MM.1S (cell line): ENCODE data around the gene DNAH10.

Source experiments
- DNase-seq: peaks from one replicate; pipeline ENCODE4 v3.0.0-alpha.2; 2015
- H2AFZ ChIP-seq: fragments of 300-600 bp; sonication (generic); 2 replicates; pipeline ENCODE4 v1.6.0; 2016; ENCODE audit warnings: antibody characterized with exemption, low read length
- H3F3A ChIP-seq: fragments of 300-600 bp; sonication (generic); 2 replicates; pipeline ENCODE4 v1.6.1; 2016; ENCODE audit warnings: mild to moderate bottlenecking, antibody characterized with exemption, low read length, moderate library complexity, mixed read lengths; ENCODE audit not compliant: insufficient read depth
- H3K27ac ChIP-seq: fragments of 300-600 bp; sonication (generic); 2 replicates; pipeline ENCODE4 v1.5.1; 2016; ENCODE audit warnings: mild to moderate bottlenecking, low read length
- H3K27me3 ChIP-seq: fragments of 300-600 bp; sonication (generic); replicated peaks from 2 replicates; pipeline ENCODE4 v1.6.0; 2016; ENCODE audit warnings: low read length; ENCODE audit not compliant: insufficient read depth
- H3K36me3 ChIP-seq: fragments of 300-600 bp; sonication (generic); replicated peaks from 2 replicates; pipeline ENCODE4 v1.6.1; 2016; ENCODE audit warnings: mild to moderate bottlenecking, low read length, mixed read lengths; ENCODE audit not compliant: insufficient read depth
- H3K4me1 ChIP-seq: fragments of 300-600 bp; sonication (generic); 2 replicates; pipeline ENCODE4 v1.6.1; 2016; ENCODE audit warnings: low read length, mixed read lengths
- H3K4me2 ChIP-seq: fragments of 300-600 bp; sonication (generic); 2 replicates; pipeline ENCODE4 v1.6.0; 2016; ENCODE audit warnings: low read depth, low read length
- H3K4me3 ChIP-seq: fragments of 300-600 bp; sonication (generic); 2 replicates; pipeline ENCODE4 v1.5.1; 2016; ENCODE audit warnings: low read length, mixed read lengths
- H3K79me2 ChIP-seq: fragments of 300-600 bp; sonication (generic); 2 replicates; pipeline ENCODE4 v1.6.1; 2016; ENCODE audit warnings: mixed run types, low read length, mixed read lengths
- H3K9ac ChIP-seq: fragments of 300-600 bp; sonication (generic); 2 replicates; pipeline ENCODE4 v1.6.1; 2016; ENCODE audit warnings: low read length, mixed read lengths
- H3K9me2 ChIP-seq: fragments of 300-600 bp; sonication (generic); replicated peaks from 2 replicates; pipeline ENCODE4 v1.6.1; 2016; ENCODE audit warnings: mild to moderate bottlenecking, low read length, mixed read lengths; ENCODE audit not compliant: insufficient read depth
- H3K9me3 ChIP-seq: fragments of 300-600 bp; sonication (generic); replicated peaks from 2 replicates; pipeline ENCODE4 v1.6.1; 2016; ENCODE audit warnings: mild to moderate bottlenecking, low read length, mixed read lengths; ENCODE audit not compliant: insufficient read depth
- H4K20me1 ChIP-seq: fragments of 300-600 bp; sonication (generic); 2 replicates; pipeline ENCODE4 v1.6.1; 2016; ENCODE audit warnings: mild to moderate bottlenecking, low read length, moderate library complexity, mixed read lengths; ENCODE audit not compliant: insufficient read depth
- CTCF ChIP-seq: fragments of 300-600 bp; sonication (generic); IDR thresholded peaks from 2 replicates; pipeline ENCODE4 v1.5.1; 2016; ENCODE audit warnings: antibody characterized with exemption, low read length, mixed read lengths
- EZH2 ChIP-seq: fragments of 300-600 bp; sonication (generic); optimal IDR thresholded peaks from 2 replicates; pipeline ENCODE3; 2017; ENCODE audit warnings: low read depth, mild to moderate bottlenecking, antibody characterized with exemption, low read length, mixed read lengths
- EZH2phosphoT487 ChIP-seq: fragments of 300-600 bp; sonication (generic); IDR thresholded peaks from 2 replicates; pipeline ENCODE4 v1.6.1; 2018; ENCODE audit warnings: antibody characterized with exemption, low read length

Gene DNAH10

GRCh38 chr12:123828854-123829547 lies 66.9 kb downstream of the DNAH10 start:
- TF ChIP-seq CTCF: no peak
- no peak for TF ChIP-seq EZH2
- no peak for TF ChIP-seq EZH2phosphoT487
- Histone ChIP-seq H3K9me3 (no peaks in the 10 kb centered on the region), H3K27me3 (no peaks in the 10 kb centered on the region), H3K9ac (no peak overlapping the region), H4K20me1 (no peaks in the 10 kb centered on the region), H3K4me1 (no peaks in the 10 kb centered on the region), H3K4me3 (no peak overlapping the region), H3K27ac (no peak overlapping the region), H3K36me3 (no peaks in the 10 kb centered on the region), H3K4me2 (no peak overlapping the region), H3K9me2 (no peaks in the 10 kb centered on the region), H3K79me2 (no peaks in the 10 kb centered on the region), H2AFZ (no peak overlapping the region), H3F3A (no peaks in the 10 kb centered on the region)
- no peak for DNase-seq

- H3F3A ChIP-seq: no peaks in the 10 kb centered on the region
- no peak for TF ChIP-seq EZH2
- no peak for TF ChIP-seq EZH2phosphoT487
- no peak for TF ChIP-seq CTCF
- no peaks in the 10 kb centered on the region for H3K79me2 ChIP-seq
- H3K27me3 ChIP-seq: no peaks in the 10 kb centered on the region
- no peak overlapping the region for H2AFZ ChIP-seq
- no peak overlapping the region for H3K9ac ChIP-seq
- no peak overlapping the region for H3K4me3 ChIP-seq
- H3K4me1 ChIP-seq: no peaks in the 10 kb centered on the region
- H3K9me3 ChIP-seq: no peaks in the 10 kb centered on the region
- DNase-seq: no peak
- no peaks in the 10 kb centered on the region for H3K9me2 ChIP-seq
- H3K36me3 ChIP-seq: no peaks in the 10 kb centered on the region
- no peak overlapping the region for H3K27ac ChIP-seq
- no peaks in the 10 kb centered on the region for H4K20me1 ChIP-seq
- H3K4me2 ChIP-seq: no peak overlapping the region
These were observed 67.5 kb downstream of the DNAH10 start for GRCh38 chr12:123829561-123829960.

- H3K4me3 ChIP-seq: no peak overlapping the region
- no peaks in the 10 kb centered on the region for H3K9me3 ChIP-seq
- no peak overlapping the region for H3K9ac ChIP-seq
- no peaks in the 10 kb centered on the region for H3K27me3 ChIP-seq
- H3K27ac ChIP-seq: no peak overlapping the region
- DNase-seq: no peak
- no peaks in the 10 kb centered on the region for H4K20me1 ChIP-seq
- no peak overlapping the region for H3K4me2 ChIP-seq
- H3K36me3 ChIP-seq: no peaks in the 10 kb centered on the region
- H3K9me2 ChIP-seq: no peaks in the 10 kb centered on the region
- H2AFZ ChIP-seq: no peak overlapping the region
- H3K79me2 ChIP-seq: no peaks in the 10 kb centered on the region
- no peaks in the 10 kb centered on the region for H3F3A ChIP-seq
- TF ChIP-seq EZH2phosphoT487 (no peak), CTCF (no peak)
- H3K4me1 ChIP-seq: no peaks in the 10 kb centered on the region
These were observed 68.6 kb downstream of the DNAH10 start for GRCh38 chr12:123830675-123831074.
